Chondrocyte (in vitro differentiated cells): ENCODE data around the gene ST6GALNAC6. TPM values are rescaled to one million over a fixed set of nuclear protein-coding genes. Genes with fewer than 3 reads are reported as not detected.

Experiments used
- DNase-seq: peaks from one replicate; pipeline ENCODE4 v3.0.0; 2021; ENCODE audit warnings: mixed read lengths, low spot score
- H3K27ac Mint-ChIP-seq: one replicate; pipeline ENCODE4 v1.8.0; 2021; ENCODE audit warnings: mild to moderate bottlenecking, moderate library complexity, mixed read lengths; ENCODE audit not compliant: unreplicated experiment
- H3K27me3 Mint-ChIP-seq: 2 replicates; pipeline ENCODE4 v1.8.0; 2021; ENCODE audit warnings: low read depth, mixed read lengths
- H3K36me3 Mint-ChIP-seq: 2 replicates; pipeline ENCODE4 v1.8.0; 2021; ENCODE audit warnings: low read depth, mixed read lengths
- H3K4me1 Mint-ChIP-seq: 2 replicates; pipeline ENCODE4 v1.8.0; 2021; ENCODE audit warnings: low read depth, mild to moderate bottlenecking, mixed read lengths
- H3K4me3 Mint-ChIP-seq: one replicate; pipeline ENCODE4 v1.8.0; 2021; ENCODE audit warnings: mild to moderate bottlenecking, moderate library complexity, mixed read lengths; ENCODE audit not compliant: unreplicated experiment
- H3K9me3 Mint-ChIP-seq: 2 replicates; pipeline ENCODE4 v1.8.0; 2021; ENCODE audit warnings: low read depth, mixed read lengths
- total RNA-seq: library from RNA; stranded (reverse); gene quantifications from 3 replicates; pipeline ENCODE4 v1.2.1, GENCODE V29; 2021
- TF ChIP-seq, protein P1 (sequence below): fragments of 200-600 bp; sonication (generic); IDR thresholded peaks from 2 replicates; pipeline ENCODE4 v1.5.0; 2021; ENCODE audit warnings: antibody characterized with exemption, mild to moderate bottlenecking, moderate library complexity

ST6GALNAC6 gene
- total RNA-seq, 1 donor from 2014 or later, result 47.5 TPM

- TF ChIP-seq, protein P1, sequence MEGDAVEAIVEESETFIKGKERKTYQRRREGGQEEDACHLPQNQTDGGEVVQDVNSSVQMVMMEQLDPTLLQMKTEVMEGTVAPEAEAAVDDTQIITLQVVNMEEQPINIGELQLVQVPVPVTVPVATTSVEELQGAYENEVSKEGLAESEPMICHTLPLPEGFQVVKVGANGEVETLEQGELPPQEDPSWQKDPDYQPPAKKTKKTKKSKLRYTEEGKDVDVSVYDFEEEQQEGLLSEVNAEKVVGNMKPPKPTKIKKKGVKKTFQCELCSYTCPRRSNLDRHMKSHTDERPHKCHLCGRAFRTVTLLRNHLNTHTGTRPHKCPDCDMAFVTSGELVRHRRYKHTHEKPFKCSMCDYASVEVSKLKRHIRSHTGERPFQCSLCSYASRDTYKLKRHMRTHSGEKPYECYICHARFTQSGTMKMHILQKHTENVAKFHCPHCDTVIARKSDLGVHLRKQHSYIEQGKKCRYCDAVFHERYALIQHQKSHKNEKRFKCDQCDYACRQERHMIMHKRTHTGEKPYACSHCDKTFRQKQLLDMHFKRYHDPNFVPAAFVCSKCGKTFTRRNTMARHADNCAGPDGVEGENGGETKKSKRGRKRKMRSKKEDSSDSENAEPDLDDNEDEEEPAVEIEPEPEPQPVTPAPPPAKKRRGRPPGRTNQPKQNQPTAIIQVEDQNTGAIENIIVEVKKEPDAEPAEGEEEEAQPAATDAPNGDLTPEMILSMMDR, result no peak
- H3K4me3 Mint-ChIP-seq, result peak overlapping the region; percentile 77
- H3K4me1 Mint-ChIP-seq, result peaks cover 45% of the 10 kb centered on the region
- H3K27me3 Mint-ChIP-seq, result no peaks in the 10 kb centered on the region
- peak; percentile 67 for DNase-seq
- peak overlapping the region; percentile 61 for H3K27ac Mint-ChIP-seq
- H3K9me3 Mint-ChIP-seq, result no peaks in the 10 kb centered on the region
- H3K36me3 Mint-ChIP-seq, result peaks cover 3% of the 10 kb centered on the region
Observed at GRCh38 chr9:127915801-127916719, 16.7 kb upstream of the ST6GALNAC6 start.

DNA sequence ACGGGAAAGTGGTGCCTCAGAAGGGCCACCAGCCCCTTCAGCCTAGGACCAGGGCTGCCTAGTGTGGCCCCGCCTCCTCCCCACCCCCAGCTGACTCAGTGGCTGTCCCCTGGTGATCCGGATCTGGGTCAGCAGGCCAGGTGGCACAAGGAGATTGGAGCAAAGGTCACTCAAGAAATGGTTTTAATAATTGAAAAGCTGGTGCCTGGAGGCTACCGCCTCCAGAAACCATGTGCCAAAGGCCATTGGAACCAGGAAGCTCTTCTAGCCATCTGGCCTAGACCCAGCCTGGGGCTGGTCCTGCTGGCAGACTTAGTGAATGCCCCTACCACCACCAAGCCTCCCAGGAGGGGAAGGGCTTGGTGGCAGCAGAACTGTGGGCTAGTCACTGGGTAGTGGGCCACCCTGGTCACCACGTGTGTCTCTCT lies 15.9 kb upstream of the ST6GALNAC6 start:
- Mint-ChIP-seq H3K4me1 (peaks cover 48% of the 10 kb centered on the region), H3K27ac (no peak overlapping the region), H3K9me3 (no peaks in the 10 kb centered on the region), H3K27me3 (no peaks in the 10 kb centered on the region), H3K36me3 (peaks cover 6% of the 10 kb centered on the region), H3K4me3 (no peak overlapping the region)
- peak; percentile 67 for DNase-seq
- TF ChIP-seq, protein P1, result no peak

DNA sequence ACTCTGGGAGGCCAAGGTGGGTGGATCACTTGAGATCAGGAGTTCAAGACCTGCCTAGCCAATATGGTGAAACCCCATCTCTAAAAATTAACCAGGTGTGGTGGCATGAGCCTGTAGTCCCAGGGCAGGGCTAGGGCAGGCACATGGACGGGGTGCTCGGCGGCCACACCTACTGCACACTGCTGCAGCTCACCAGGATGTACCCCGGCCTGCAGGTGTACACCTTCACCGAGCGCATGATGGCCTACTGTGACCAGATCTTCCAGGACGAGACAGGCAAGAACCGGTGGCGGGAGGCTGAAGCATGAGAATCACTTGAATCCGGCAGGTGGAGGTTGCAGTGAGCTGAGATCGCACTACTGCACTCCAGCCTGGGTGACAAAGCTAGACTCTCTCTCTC lies 14.3 kb upstream of the ST6GALNAC6 start:
- Mint-ChIP-seq H3K27me3 (no peaks in the 10 kb centered on the region), H3K36me3 (peaks cover 6% of the 10 kb centered on the region), H3K4me1 (peaks cover 34% of the 10 kb centered on the region), H3K9me3 (no peaks in the 10 kb centered on the region), H3K27ac (no peak overlapping the region), H3K4me3 (no peak overlapping the region)
- TF ChIP-seq, protein P1, result no peak
- peak; percentile 84 for DNase-seq

GRCh38 chr9:127912882-127913281 lies 13.5 kb upstream of the ST6GALNAC6 start:
- no peak for DNase-seq
- no peak overlapping the region for H3K4me3 Mint-ChIP-seq
- TF ChIP-seq, protein P1, result no peak
- peaks cover 7% of the 10 kb centered on the region for H3K36me3 Mint-ChIP-seq
- no peaks in the 10 kb centered on the region for H3K27me3 Mint-ChIP-seq
- H3K4me1 Mint-ChIP-seq, result peaks cover 26% of the 10 kb centered on the region
- no peaks in the 10 kb centered on the region for H3K9me3 Mint-ChIP-seq
- H3K27ac Mint-ChIP-seq, result no peak overlapping the region

DNA sequence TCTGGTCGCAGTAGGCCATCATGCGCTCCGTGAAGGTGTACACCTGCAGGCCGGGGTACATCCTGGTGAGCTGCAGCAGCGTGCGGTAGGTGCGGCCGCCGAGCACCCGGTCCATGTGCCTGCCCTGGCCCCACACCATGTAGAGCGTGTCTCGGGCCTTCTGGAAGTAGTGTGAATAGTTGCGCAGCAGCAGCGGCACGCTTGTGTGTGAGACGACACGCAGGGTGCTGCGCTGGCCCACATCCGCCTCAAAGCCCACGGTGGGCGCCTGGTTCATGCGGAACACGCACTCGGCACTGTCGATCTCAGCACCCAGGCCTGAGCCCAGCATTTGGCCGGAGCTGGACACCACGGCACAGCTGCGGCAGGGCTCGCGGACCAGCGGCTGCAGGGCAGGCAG lies 12.9 kb upstream of the ST6GALNAC6 start:
- H3K27me3 Mint-ChIP-seq, result no peaks in the 10 kb centered on the region
- H3K4me3 Mint-ChIP-seq, result no peak overlapping the region
- H3K36me3 Mint-ChIP-seq, result peaks cover 7% of the 10 kb centered on the region
- DNase-seq, result peak; percentile 88
- TF ChIP-seq, protein P1, result no peak
- H3K9me3 Mint-ChIP-seq, result no peaks in the 10 kb centered on the region
- H3K4me1 Mint-ChIP-seq, result peaks cover 20% of the 10 kb centered on the region
- no peak overlapping the region for H3K27ac Mint-ChIP-seq
